ENCODE results near the gene CARD11.

- TF ChIP-seq CTCF (IDR thresholded peaks at IDR 0.05) = no peak
- no peak for TF ChIP-seq TEAD4 (IDR thresholded peaks at IDR 0.05; ENCODE audit: borderline replicate concordance, insufficient read depth)
- no peak for TF ChIP-seq MXI1 (IDR thresholded peaks at IDR 0.05; ENCODE audit: low read depth, low read length)
- TF ChIP-seq, protein P1, sequence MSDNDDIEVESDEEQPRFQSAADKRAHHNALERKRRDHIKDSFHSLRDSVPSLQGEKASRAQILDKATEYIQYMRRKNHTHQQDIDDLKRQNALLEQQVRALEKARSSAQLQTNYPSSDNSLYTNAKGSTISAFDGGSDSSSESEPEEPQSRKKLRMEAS (IDR thresholded peaks at IDR 0.05; ENCODE audit: low read depth) = no peak
- no peak for TF ChIP-seq ZBTB33 (IDR thresholded peaks at IDR 0.05; ENCODE audit: borderline replicate concordance, low read depth)
- TF ChIP-seq MEF2A (IDR thresholded peaks at IDR 0.05; ENCODE audit: borderline replicate concordance, low read depth) = no peak
- no peak for TF ChIP-seq RFX5 (IDR thresholded peaks at IDR 0.05; ENCODE audit: low read length)
- no peak for TF ChIP-seq POLR2AphosphoS5 (IDR thresholded peaks at IDR 0.05; ENCODE audit: low read depth, low read length)
- TF ChIP-seq EP300 (IDR thresholded peaks at IDR 0.05; ENCODE audit: borderline replicate concordance in 1 of 2, low read depth in 1 of 2, low read length in 1 of 2) = no peak
- TF ChIP-seq, protein P2, sequence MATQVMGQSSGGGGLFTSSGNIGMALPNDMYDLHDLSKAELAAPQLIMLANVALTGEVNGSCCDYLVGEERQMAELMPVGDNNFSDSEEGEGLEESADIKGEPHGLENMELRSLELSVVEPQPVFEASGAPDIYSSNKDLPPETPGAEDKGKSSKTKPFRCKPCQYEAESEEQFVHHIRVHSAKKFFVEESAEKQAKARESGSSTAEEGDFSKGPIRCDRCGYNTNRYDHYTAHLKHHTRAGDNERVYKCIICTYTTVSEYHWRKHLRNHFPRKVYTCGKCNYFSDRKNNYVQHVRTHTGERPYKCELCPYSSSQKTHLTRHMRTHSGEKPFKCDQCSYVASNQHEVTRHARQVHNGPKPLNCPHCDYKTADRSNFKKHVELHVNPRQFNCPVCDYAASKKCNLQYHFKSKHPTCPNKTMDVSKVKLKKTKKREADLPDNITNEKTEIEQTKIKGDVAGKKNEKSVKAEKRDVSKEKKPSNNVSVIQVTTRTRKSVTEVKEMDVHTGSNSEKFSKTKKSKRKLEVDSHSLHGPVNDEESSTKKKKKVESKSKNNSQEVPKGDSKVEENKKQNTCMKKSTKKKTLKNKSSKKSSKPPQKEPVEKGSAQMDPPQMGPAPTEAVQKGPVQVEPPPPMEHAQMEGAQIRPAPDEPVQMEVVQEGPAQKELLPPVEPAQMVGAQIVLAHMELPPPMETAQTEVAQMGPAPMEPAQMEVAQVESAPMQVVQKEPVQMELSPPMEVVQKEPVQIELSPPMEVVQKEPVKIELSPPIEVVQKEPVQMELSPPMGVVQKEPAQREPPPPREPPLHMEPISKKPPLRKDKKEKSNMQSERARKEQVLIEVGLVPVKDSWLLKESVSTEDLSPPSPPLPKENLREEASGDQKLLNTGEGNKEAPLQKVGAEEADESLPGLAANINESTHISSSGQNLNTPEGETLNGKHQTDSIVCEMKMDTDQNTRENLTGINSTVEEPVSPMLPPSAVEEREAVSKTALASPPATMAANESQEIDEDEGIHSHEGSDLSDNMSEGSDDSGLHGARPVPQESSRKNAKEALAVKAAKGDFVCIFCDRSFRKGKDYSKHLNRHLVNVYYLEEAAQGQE (IDR thresholded peaks at IDR 0.05; ENCODE audit: low read depth, low read length) = no peak
- no peak for TF ChIP-seq NRF1 (IDR thresholded peaks at IDR 0.05; ENCODE audit: low read depth, low read length)
These were observed 86.9 kb downstream of the CARD11 start for GRCh38 chr7:2956526-2957368.

Measured in SK-N-SH (cell line).